Measurements from ENCODE around the gene THSD7A.

The THSD7A gene

DNA sequence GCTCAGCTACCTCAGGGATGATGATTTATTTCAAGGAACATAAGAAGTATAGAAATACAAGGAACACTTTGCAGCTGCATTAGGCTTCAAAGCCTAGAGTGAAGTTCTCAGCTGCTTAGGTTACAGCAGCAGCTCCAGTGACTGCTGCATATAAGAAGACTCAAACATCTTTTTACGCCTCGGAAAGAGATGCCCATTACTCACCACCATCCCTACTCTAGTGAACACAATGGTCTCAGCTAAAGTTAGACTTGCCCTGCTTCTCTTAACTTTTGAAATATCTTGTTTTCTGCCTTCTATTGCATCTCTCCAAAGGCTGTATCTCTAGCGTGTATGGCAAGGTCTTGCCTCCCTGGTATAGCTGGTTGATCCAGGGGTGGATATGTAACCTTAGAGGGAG, 502.4 kb downstream of the THSD7A start:
- no peak overlapping the region for H3K18ac ChIP-seq (ENCODE audit: low read length)
- H2AFZ ChIP-seq (ENCODE audit: insufficient read depth, low read length, poor library complexity): no peak overlapping the region
- no peak overlapping the region for H2BK12ac ChIP-seq (ENCODE audit: low read length)
- H3K4me2 ChIP-seq (ENCODE audit: low read length): no peak overlapping the region
- no peak overlapping the region for H3K9ac ChIP-seq (ENCODE audit: low read length)
- no peak overlapping the region for H3K14ac ChIP-seq (ENCODE audit: low read length)
- H2BK5ac ChIP-seq (ENCODE audit: low read depth, low read length, poor library complexity): no peak overlapping the region
- no peak for DNase-seq
- peaks cover 1% of the 10 kb centered on the region for H3K79me1 ChIP-seq (ENCODE audit: low read length)
- H3K4ac ChIP-seq (ENCODE audit: low read depth, low read length): no peak overlapping the region
- H3K4me3 ChIP-seq (ENCODE audit: low read depth, low read length): no peak overlapping the region
- no peak overlapping the region for H3K23ac ChIP-seq (ENCODE audit: low read length)
- no peak overlapping the region for H4K91ac ChIP-seq (ENCODE audit: low read depth, low read length)
- no peak overlapping the region for H4K12ac ChIP-seq (ENCODE audit: low read depth, low read length)
- no peaks in the 10 kb centered on the region for H3K9me3 ChIP-seq (ENCODE audit: insufficient read depth, low read depth, low read length)
- no peak overlapping the region for H2BK120ac ChIP-seq (ENCODE audit: insufficient read depth, low read length, poor library complexity)
- no CpG with 5 or more reads among the region's 3 CpGs for WGBS (ENCODE audit: extremely low coverage, insufficient coverage, insufficient read length)
- H3K79me2 ChIP-seq (ENCODE audit: control insufficient read depth, insufficient read depth, low read length, poor library complexity): no peaks in the 10 kb centered on the region
- no peak overlapping the region for H3K27ac ChIP-seq (ENCODE audit: low read depth, low read length)
- H3K4me1 ChIP-seq (ENCODE audit: control insufficient read depth in 1 of 2, insufficient read depth in 2 of 2, low read length in 2 of 2): peaks cover 0 to 7% of the 10 kb centered on the region in 2 experiments
- H4K8ac ChIP-seq (ENCODE audit: low read depth, low read length): no peak overlapping the region
- H3K27me3 ChIP-seq (ENCODE audit: insufficient read depth, low read length): no peaks in the 10 kb centered on the region
- H2AK5ac ChIP-seq (ENCODE audit: low read length): no peak overlapping the region
- H3K36me3 ChIP-seq (ENCODE audit: control insufficient read depth in 1 of 2, insufficient read depth in 2 of 2, low read length in 2 of 2): no peaks in the 10 kb centered on the region

DNA sequence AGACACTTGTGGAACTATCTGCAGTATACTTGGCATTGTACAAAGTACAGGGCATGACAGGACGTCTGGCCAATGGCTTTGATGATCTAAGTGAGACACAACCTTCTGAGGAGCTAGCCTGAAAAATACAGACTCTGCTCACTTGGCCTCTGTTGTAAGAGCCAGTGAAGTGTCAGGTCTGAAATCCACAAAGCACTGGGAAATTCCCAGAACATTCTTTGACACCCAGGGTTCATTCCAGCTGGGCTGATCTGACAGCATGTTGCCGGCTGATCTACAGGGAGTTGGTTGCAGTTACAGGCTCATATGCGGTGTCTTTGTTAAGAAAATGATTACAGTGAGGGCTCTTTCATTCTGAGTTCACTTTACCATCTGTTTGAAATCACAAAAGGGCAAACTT, 503.7 kb downstream of the THSD7A start:
- H3K14ac ChIP-seq (ENCODE audit: low read length): no peak overlapping the region
- H2AK5ac ChIP-seq (ENCODE audit: low read length): no peak overlapping the region
- no peaks in the 10 kb centered on the region for H3K79me2 ChIP-seq (ENCODE audit: control insufficient read depth, insufficient read depth, low read length, poor library complexity)
- no peak overlapping the region for H3K9ac ChIP-seq (ENCODE audit: low read length)
- no peak overlapping the region for H3K23ac ChIP-seq (ENCODE audit: low read length)
- peak; percentile 14 to 29 for DNase-seq
- no peaks in the 10 kb centered on the region for H3K27me3 ChIP-seq (ENCODE audit: insufficient read depth, low read length)
- peaks cover 0 to 7% of the 10 kb centered on the region in 2 experiments for H3K4me1 ChIP-seq (ENCODE audit: control insufficient read depth in 1 of 2, insufficient read depth in 2 of 2, low read length in 2 of 2)
- H3K9me3 ChIP-seq (ENCODE audit: insufficient read depth, low read depth, low read length): no peaks in the 10 kb centered on the region
- no peaks in the 10 kb centered on the region for H3K36me3 ChIP-seq (ENCODE audit: control insufficient read depth in 1 of 2, insufficient read depth in 2 of 2, low read length in 2 of 2)
- no peak overlapping the region for H3K4ac ChIP-seq (ENCODE audit: low read depth, low read length)
- no peak overlapping the region for H4K12ac ChIP-seq (ENCODE audit: low read depth, low read length)
- no peak overlapping the region for H4K91ac ChIP-seq (ENCODE audit: low read depth, low read length)
- H4K8ac ChIP-seq (ENCODE audit: low read depth, low read length): no peak overlapping the region
- H3K18ac ChIP-seq (ENCODE audit: low read length): no peak overlapping the region
- H2AFZ ChIP-seq (ENCODE audit: insufficient read depth, low read length, poor library complexity): no peak overlapping the region
- H2BK5ac ChIP-seq (ENCODE audit: low read depth, low read length, poor library complexity): no peak overlapping the region
- H2BK120ac ChIP-seq (ENCODE audit: insufficient read depth, low read length, poor library complexity): no peak overlapping the region
- no peak overlapping the region for H2BK12ac ChIP-seq (ENCODE audit: low read length)
- no peak overlapping the region for H3K4me3 ChIP-seq (ENCODE audit: low read depth, low read length)
- no CpG with 5 or more reads among the region's 3 CpGs for WGBS (ENCODE audit: extremely low coverage, insufficient coverage, insufficient read length)
- no peak overlapping the region for H3K4me2 ChIP-seq (ENCODE audit: low read length)
- no peak overlapping the region for H3K27ac ChIP-seq (ENCODE audit: low read depth, low read length)
- H3K79me1 ChIP-seq (ENCODE audit: low read length): peaks cover 1% of the 10 kb centered on the region

DNA sequence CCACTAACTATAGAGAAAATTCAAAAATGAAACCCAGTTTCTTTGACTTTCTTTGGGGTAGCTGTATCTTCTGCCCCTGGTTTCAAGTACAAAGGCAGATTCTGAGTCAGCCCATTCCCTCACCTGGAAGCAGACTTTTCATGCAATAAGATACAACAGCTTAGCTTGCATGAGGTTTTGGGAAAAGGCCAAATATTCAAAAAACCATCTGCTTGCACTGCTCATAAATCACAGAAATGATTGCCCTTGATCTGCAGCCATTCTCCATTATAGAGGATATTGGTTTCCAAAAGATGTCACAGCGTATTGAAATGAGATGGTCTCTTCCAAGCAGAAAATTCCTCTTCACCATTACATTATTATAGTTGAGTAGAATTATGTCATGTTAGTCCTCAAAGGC, 504.4 kb downstream of the THSD7A start:
- WGBS (ENCODE audit: extremely low coverage, insufficient coverage, insufficient read length): no CpG with 5 or more reads among the region's 1 CpG
- Histone ChIP-seq H3K4me3 (ENCODE audit: low read depth, low read length) (no peak overlapping the region), H2BK120ac (ENCODE audit: insufficient read depth, low read length, poor library complexity) (no peak overlapping the region)

More for the DNA sequence above, 504.4 kb downstream of the THSD7A start:
- Histone ChIP-seq H3K18ac (ENCODE audit: low read length) (no peak overlapping the region), H3K14ac (ENCODE audit: low read length) (no peak overlapping the region), H3K79me2 (ENCODE audit: control insufficient read depth, insufficient read depth, low read length, poor library complexity) (no peaks in the 10 kb centered on the region), H3K27ac (ENCODE audit: low read depth, low read length) (no peak overlapping the region), H2AFZ (ENCODE audit: insufficient read depth, low read length, poor library complexity) (no peak overlapping the region), H2BK12ac (ENCODE audit: low read length) (no peak overlapping the region), H3K9me3 (ENCODE audit: insufficient read depth, low read depth, low read length) (no peaks in the 10 kb centered on the region), H3K9ac (ENCODE audit: low read length) (no peak overlapping the region), H3K27me3 (ENCODE audit: insufficient read depth, low read length) (no peaks in the 10 kb centered on the region), H3K4me2 (ENCODE audit: low read length) (no peak overlapping the region), H4K8ac (ENCODE audit: low read depth, low read length) (no peak overlapping the region), H3K36me3 (ENCODE audit: control insufficient read depth in 1 of 2, insufficient read depth in 2 of 2, low read length in 2 of 2) (no peaks in the 10 kb centered on the region), H2BK5ac (ENCODE audit: low read depth, low read length, poor library complexity) (no peak overlapping the region), H2AK5ac (ENCODE audit: low read length) (no peak overlapping the region), H3K23ac (ENCODE audit: low read length) (no peak overlapping the region), H3K4me1 (ENCODE audit: control insufficient read depth in 1 of 2, insufficient read depth in 2 of 2, low read length in 2 of 2) (peaks cover 0 to 7% of the 10 kb centered on the region in 2 experiments), H4K12ac (ENCODE audit: low read depth, low read length) (no peak overlapping the region), H3K79me1 (ENCODE audit: low read length) (peaks cover 1% of the 10 kb centered on the region), H4K91ac (ENCODE audit: low read depth, low read length) (no peak overlapping the region), H3K4ac (ENCODE audit: low read depth, low read length) (no peak overlapping the region)
- DNase-seq: no peak

Measured in trophoblast cell (in vitro differentiated cells and primary cell).